Duodenal mucosa (tissue), 2 donors: Measurements from ENCODE around the gene GIGYF2.
"Not testable (repeated sequence)": the region's sequence is repeated elsewhere in the genome, so short reads cannot be mapped to it uniquely, and the experiment has no call there.

Experiments
- H3K27ac ChIP-seq: one replicate; pipeline ENCODE4 v1.7.0; 2013; ENCODE audit warnings: low read depth, low read length
- H3K27me3 ChIP-seq, 2 donors: one replicate each; pipeline ENCODE4 v1.7.0; 2013; ENCODE audit warnings: low read length in 2 of 2, control low read depth in 1 of 2; ENCODE audit not compliant: insufficient read depth in 2 of 2, control insufficient read depth in 1 of 2
- H3K36me3 ChIP-seq, 2 donors: one replicate each; pipeline ENCODE4 v1.7.0; 2013; ENCODE audit warnings: low read length in 2 of 2, control low read depth in 1 of 2; ENCODE audit not compliant: insufficient read depth in 2 of 2, control insufficient read depth in 1 of 2
- H3K4me1 ChIP-seq, 2 donors: one replicate each; pipeline ENCODE4 v1.7.0; 2013; ENCODE audit warnings: low read length in 2 of 2, control low read depth in 1 of 2; ENCODE audit not compliant: insufficient read depth in 2 of 2, control insufficient read depth in 1 of 2
- H3K4me3 ChIP-seq, 2 donors: one replicate each; pipeline ENCODE4 v1.7.0; 2013; ENCODE audit warnings: low read length in 2 of 2, low read depth in 1 of 2
- H3K9ac ChIP-seq, 2 donors: one replicate each; pipeline ENCODE4 v1.7.0; 2013; ENCODE audit warnings: low read length in 2 of 2, low read depth in 1 of 2
- H3K9me3 ChIP-seq, 2 donors: one replicate each; pipeline ENCODE4 v1.7.0; 2013; ENCODE audit warnings: low read length in 2 of 2, control low read depth in 1 of 2; ENCODE audit not compliant: control insufficient read depth in 1 of 2

The GIGYF2 gene

DNA sequence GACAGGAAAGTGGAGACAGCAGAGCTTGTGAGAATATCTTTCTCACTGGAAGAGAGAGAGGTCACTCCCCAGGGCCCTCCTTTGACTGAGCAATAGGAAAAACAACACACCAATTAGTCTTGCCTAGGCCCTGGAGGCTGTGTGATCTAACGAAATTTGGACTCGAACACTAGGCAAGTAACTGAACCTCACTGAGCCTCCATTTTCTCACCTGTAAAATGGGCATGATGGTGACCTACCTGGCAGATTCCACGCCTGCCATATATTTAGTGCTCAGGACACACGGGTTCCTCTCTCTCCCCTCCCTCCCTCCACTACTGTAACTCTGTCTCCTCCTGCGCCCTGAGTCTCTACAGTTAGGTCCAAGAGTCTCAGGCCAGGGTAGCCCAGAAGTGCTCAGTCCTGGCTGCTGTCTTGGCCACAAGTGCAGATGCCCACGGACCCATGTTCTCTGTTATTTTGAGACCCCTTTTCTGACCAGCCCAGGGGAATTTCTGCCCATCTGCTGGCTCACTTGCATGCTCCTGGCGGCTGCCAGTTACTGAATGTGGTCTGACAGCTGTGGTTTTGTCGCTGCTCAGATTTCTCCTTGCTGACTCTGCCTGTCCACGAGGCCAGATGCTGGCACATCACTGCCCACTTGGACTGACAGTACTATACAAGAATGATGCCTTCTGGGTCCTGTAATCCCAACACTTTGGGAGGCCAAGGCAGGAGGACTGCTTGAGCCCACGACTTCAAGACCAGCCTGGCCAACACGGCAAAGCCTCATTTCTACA is 9.6 kb upstream of the GIGYF2 start:
- Histone ChIP-seq H3K9ac (no peak overlapping the region), H3K4me1 (no peaks in the 10 kb centered on the region), H3K9me3 (peaks cover 0 to 3% of the 10 kb centered on the region in 2 donors), H3K27me3 (peaks cover 0 to under 1% of the 10 kb centered on the region in 2 donors), H3K4me3 (no peak overlapping the region), H3K27ac (no peak overlapping the region), H3K36me3 (no peaks in the 10 kb centered on the region)

DNA sequence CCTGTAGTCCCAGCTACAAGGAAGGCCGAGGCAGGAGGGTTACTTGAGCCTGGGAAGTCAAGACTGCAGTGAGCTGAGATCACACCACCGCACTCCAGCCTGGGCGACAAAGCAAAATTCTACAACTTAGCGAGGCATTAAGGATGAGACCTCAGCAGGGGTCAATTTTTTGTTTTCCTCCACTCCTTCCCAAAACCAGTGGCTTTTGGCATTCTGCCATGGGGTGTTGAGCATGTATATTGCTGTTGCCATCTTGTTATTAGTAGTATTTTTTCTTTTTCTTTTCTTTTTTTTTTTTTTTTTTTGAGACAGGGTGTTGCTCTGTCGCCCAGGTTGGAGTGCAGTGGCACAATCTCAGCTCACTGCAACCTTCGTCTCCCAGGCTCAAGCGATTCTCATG is 8.9 kb upstream of the GIGYF2 start:
- peaks cover 0 to 3% of the 10 kb centered on the region in 2 donors for H3K9me3 ChIP-seq
- no peak overlapping the region for H3K4me3 ChIP-seq
- H3K9ac ChIP-seq, result no peak overlapping the region
- H3K27ac ChIP-seq, result no peak overlapping the region
- no peaks in the 10 kb centered on the region for H3K4me1 ChIP-seq
- H3K36me3 ChIP-seq, result no peaks in the 10 kb centered on the region
- no peaks in the 10 kb centered on the region for H3K27me3 ChIP-seq

GRCh38 chr2:232689152-232689910 is 7.8 kb upstream of the GIGYF2 start:
- H3K4me1 ChIP-seq, result no peaks in the 10 kb centered on the region
- H3K9ac ChIP-seq, result no peak overlapping the region
- H3K36me3 ChIP-seq, result no peaks in the 10 kb centered on the region
- H3K27ac ChIP-seq, result no peak overlapping the region
- no peaks in the 10 kb centered on the region for H3K27me3 ChIP-seq
- H3K9me3 ChIP-seq, result peaks cover 0 to 3% of the 10 kb centered on the region in 2 donors
- no peak overlapping the region for H3K4me3 ChIP-seq

DNA sequence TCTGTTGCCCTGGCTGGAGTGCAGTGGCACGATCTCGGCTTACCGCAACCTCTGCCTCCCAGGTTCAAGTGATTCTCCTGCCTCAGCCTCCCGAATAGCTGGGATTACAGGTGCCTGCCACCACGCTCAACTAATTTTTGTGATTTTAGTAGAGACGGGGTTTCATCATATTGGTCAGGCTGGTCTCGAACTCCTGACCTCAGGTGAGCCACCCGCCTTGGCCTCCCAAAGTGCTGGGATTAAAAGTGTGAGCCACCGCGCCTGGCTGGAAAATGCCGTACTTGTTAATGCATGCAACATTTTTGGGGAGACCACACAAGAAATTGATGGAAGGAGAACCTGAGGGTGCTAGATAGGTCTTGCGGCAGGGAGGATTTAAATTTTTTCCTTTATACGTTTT is 6.0 kb upstream of the GIGYF2 start:
- H3K4me3 ChIP-seq, H3K9me3 ChIP-seq, H3K36me3 ChIP-seq, H3K27ac ChIP-seq, H3K27me3 ChIP-seq, H3K4me1 ChIP-seq, H3K9ac ChIP-seq: not testable (repeated sequence)

DNA sequence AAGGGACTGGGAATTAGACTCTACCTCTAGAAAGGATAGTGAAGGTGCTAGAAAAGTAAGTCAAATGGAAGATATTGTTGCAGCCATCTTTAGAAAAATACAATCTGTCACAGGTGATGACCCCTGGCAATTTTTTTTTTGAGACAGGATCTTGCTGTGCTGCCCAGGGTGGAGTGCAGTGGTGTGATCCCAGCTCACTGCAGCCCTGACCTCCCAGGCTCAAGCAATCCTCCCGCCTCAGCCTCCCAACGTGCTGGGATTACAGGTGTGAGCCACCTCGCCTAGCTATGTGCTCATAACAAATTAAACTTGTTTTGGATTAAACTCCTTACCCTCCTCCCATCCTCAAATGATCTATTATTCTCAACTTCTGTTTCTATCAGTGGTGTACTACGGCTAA is 3.8 kb upstream of the GIGYF2 start:
- H3K27me3 ChIP-seq, result no peaks in the 10 kb centered on the region
- H3K36me3 ChIP-seq, result no peaks in the 10 kb centered on the region
- no peak overlapping the region for H3K27ac ChIP-seq
- H3K9ac ChIP-seq, result no peak overlapping the region
- no peak overlapping the region for H3K4me3 ChIP-seq
- H3K9me3 ChIP-seq, result peaks cover 0 to 3% of the 10 kb centered on the region in 2 donors
- H3K4me1 ChIP-seq, result peaks cover 6 to 7% of the 10 kb centered on the region in 2 donors

GRCh38 chr2:232696609-232697058 is 497 bp upstream of the GIGYF2 start:
- Histone ChIP-seq H3K9ac (peak overlapping the region; percentile 28 to 85), H3K9me3 (no peaks in the 10 kb centered on the region), H3K4me1 (peaks cover 23 to 26% of the 10 kb centered on the region in 2 donors), H3K27me3 (no peaks in the 10 kb centered on the region), H3K4me3 (peak overlapping the region; percentile 79 to 85), H3K27ac (peak overlapping the region; percentile 93), H3K36me3 (no peaks in the 10 kb centered on the region)

DNA sequence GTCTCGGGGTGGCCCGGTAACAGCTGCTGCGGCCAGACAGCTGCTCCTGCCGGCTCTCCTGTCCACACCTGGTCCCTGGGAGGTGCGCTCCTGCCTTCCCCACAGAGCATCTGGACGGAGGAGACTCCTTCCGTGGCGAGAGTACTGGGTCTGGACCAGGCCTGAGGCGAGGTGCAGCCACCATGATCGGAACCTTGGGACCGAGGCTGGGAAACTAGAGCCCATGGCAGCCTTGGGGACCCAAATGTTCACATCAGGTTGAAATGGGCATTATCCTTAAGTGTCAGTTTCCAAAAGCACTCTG is 628 bp downstream of the GIGYF2 start:
- Histone ChIP-seq H3K4me3 (peak overlapping the region; percentile 79 to 85), H3K36me3 (no peaks in the 10 kb centered on the region), H3K27me3 (no peaks in the 10 kb centered on the region), H3K9ac (peak overlapping the region; percentile 85 to 87), H3K27ac (peak overlapping the region; percentile 93), H3K4me1 (peaks cover 23 to 26% of the 10 kb centered on the region in 2 donors), H3K9me3 (no peaks in the 10 kb centered on the region)

GRCh38 chr2:232698556-232699091 is 1.5 kb downstream of the GIGYF2 start:
- H3K36me3 ChIP-seq, result peaks cover 0 to 4% of the 10 kb centered on the region in 2 donors
- peak overlapping the region; percentile 85 to 87 for H3K9ac ChIP-seq
- H3K9me3 ChIP-seq, result no peaks in the 10 kb centered on the region
- no peak overlapping the region for H3K27ac ChIP-seq
- H3K4me3 ChIP-seq, result peak overlapping the region; percentile 79 to 85
- H3K4me1 ChIP-seq, result peaks cover 23 to 26% of the 10 kb centered on the region in 2 donors
- no peaks in the 10 kb centered on the region for H3K27me3 ChIP-seq

DNA sequence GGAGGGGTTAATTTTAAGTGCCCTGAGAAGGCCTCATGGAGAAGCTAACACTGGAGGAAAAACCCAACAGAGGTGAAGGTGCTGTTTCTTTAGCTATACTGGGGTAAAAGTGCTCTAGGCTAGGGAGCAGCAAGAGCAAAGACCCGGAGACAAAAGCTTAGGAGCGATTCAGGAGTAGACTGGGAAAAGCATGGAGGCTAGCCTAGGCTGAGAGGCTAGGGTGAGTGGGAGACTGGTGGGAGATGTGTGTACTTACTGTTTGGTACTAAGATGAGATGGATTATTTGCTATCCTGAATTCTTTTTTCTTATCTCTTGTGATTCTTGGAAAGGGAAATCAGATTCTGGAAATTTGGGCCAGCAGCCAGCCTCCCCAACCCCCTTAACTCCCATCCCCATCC is 2.0 kb downstream of the GIGYF2 start:
- Histone ChIP-seq H3K9me3 (no peaks in the 10 kb centered on the region), H3K36me3 (peaks cover 4 to 9% of the 10 kb centered on the region in 2 donors), H3K4me1 (peaks cover 23 to 26% of the 10 kb centered on the region in 2 donors), H3K27me3 (no peaks in the 10 kb centered on the region), H3K27ac (no peak overlapping the region), H3K4me3 (peak overlapping the region; percentile 18 to 32), H3K9ac (peak overlapping the region in 1 of 2 donors; percentile 85)

- H3K4me3 ChIP-seq, result no peak overlapping the region
- H3K9ac ChIP-seq, result no peak overlapping the region
- H3K9me3 ChIP-seq, result no peaks in the 10 kb centered on the region
- peaks cover 23 to 26% of the 10 kb centered on the region in 2 donors for H3K4me1 ChIP-seq
- H3K27ac ChIP-seq, result no peak overlapping the region
- H3K27me3 ChIP-seq, result no peaks in the 10 kb centered on the region
- H3K36me3 ChIP-seq, result peaks cover 4 to 13% of the 10 kb centered on the region in 2 donors
Measured at GRCh38 chr2:232700154-232700553, 3.0 kb downstream of the GIGYF2 start.
